Fibroblast of lung (primary cell): ENCODE measurements around the gene DEGS2.

Source experiments
- EZH2 ChIP-seq: IDR thresholded peaks from 2 replicates; pipeline ENCODE4 v1.5.1; 2012; ENCODE audit warnings: low read length, control low read depth, mild to moderate bottlenecking; ENCODE audit errors: missing control alignments
- TF ChIP-seq, protein P1 (sequence below), 2 donors: IDR thresholded peaks in 1 of 2; conservative IDR thresholded peaks in 1 of 2; 1 replicate in 1 of 2; 2 replicates in 1 of 2; pipeline ENCODE4 v1.5.1; 2011 to 2012; ENCODE audit warnings: low read length in 2 of 2, control low read depth in 1 of 2, inconsistent platforms in 1 of 2, low read depth in 1 of 2, mild to moderate bottlenecking in 1 of 2

DNA sequence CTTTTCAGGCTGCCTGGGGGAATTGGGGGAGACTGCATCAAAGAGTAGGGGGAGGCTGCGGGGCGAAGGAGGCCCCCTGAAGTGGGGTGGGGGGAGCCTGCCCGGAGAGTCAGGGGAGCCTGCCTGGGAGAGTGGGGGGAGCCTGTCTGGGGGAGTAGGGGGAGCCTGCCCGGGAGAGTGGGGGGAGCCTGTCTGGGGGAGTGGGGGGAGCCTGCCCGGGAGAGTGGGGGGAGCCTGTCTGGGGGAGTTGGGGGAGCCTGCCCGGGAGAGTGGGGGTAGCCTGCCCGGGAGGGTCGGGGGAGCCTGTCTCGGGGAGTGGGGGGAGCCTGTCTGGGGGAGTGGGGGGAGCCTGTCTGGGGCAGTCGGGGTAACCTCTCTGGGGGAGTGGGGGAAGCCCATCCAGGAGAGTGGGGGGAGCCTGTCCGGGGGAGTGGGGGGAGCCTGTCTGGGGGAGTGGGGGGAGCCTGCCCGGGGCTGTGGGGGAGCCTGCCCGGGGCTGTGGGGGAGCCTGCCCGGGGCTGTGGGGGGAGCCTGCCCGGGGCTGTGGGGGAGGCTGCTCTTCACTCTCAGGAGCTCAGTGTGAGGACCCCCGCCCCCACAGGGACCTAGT is 6.5 kb upstream of the DEGS2 start:
- TF ChIP-seq EZH2, result no peak
- TF ChIP-seq, protein P1, sequence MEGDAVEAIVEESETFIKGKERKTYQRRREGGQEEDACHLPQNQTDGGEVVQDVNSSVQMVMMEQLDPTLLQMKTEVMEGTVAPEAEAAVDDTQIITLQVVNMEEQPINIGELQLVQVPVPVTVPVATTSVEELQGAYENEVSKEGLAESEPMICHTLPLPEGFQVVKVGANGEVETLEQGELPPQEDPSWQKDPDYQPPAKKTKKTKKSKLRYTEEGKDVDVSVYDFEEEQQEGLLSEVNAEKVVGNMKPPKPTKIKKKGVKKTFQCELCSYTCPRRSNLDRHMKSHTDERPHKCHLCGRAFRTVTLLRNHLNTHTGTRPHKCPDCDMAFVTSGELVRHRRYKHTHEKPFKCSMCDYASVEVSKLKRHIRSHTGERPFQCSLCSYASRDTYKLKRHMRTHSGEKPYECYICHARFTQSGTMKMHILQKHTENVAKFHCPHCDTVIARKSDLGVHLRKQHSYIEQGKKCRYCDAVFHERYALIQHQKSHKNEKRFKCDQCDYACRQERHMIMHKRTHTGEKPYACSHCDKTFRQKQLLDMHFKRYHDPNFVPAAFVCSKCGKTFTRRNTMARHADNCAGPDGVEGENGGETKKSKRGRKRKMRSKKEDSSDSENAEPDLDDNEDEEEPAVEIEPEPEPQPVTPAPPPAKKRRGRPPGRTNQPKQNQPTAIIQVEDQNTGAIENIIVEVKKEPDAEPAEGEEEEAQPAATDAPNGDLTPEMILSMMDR (conservative IDR thresholded peaks at IDR 0.05 in 1 of 2, IDR thresholded peaks at IDR 0.05 in 1 of 2; ENCODE audit: low read depth in 1 of 2, low read length in 2 of 2), result no peak
